ENCODE results near the gene PANX2.

PANX2 gene

DNA sequence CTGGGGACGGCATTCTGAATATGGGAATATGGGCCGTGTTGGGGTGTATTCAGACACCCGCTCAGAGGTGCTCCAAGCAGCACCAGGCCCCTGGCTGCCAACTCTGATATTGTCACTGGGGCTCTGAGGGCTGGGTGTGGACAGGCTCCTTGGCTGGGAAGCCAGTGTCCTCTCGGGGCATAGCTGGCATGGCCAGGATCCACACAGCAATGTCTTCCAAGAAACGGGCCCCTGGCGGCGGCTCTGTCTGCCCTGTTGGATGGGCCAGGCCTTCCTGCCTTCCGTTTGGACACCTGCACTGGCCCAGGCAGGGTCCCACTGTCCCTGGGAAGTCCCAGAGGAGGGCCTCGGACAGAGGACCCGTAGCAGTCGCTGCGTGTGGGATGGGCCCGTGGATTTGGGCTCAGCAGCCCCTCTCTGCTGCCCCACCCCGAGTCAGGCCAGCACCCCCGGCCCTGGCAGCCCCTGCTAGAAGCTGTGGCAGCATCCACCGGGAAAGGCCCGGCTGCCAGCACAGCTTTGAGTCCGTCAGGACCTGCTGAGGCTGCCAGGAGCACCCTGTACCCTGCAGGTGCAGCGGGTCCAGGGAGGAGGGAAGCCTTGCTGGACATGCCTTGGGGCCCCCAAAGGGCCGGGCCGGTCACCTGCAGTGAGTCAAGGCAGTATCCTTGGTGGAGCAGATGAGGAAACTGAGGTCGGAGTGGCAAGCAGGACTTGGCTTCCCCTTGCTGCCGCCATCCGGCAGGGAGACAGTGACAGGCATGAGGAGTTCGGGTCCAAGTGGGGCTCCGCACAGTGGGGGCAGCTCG lies 4.1 kb downstream of the PANX2 start:
- TF ChIP-seq, protein P1, sequence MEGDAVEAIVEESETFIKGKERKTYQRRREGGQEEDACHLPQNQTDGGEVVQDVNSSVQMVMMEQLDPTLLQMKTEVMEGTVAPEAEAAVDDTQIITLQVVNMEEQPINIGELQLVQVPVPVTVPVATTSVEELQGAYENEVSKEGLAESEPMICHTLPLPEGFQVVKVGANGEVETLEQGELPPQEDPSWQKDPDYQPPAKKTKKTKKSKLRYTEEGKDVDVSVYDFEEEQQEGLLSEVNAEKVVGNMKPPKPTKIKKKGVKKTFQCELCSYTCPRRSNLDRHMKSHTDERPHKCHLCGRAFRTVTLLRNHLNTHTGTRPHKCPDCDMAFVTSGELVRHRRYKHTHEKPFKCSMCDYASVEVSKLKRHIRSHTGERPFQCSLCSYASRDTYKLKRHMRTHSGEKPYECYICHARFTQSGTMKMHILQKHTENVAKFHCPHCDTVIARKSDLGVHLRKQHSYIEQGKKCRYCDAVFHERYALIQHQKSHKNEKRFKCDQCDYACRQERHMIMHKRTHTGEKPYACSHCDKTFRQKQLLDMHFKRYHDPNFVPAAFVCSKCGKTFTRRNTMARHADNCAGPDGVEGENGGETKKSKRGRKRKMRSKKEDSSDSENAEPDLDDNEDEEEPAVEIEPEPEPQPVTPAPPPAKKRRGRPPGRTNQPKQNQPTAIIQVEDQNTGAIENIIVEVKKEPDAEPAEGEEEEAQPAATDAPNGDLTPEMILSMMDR (conservative IDR thresholded peaks at IDR 0.05; ENCODE audit: low read length) = no peak
- DNase-seq (ENCODE audit: low read depth) = no peak

DNA sequence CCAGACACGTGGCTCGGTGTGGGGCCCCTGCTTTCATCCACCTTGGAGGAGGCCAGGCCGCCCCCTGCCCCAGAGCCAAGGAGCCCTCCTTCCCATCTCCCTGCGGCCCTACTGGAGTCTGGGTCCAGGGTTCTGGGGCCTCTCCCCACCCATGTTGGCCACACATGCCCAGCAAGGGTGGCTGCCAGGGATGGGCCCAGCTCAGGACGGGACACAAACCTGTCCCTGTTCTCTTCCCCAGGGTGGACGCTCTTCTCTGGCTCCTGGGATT lies 4.6 kb downstream of the PANX2 start:
- no peak for DNase-seq (ENCODE audit: low read depth)
- TF ChIP-seq, protein P1 (conservative IDR thresholded peaks at IDR 0.05; ENCODE audit: low read length) = no peak
- H3K4me3 ChIP-seq (ENCODE audit: low read length) = no peak overlapping the region

More for the DNA sequence above, 4.1 kb downstream of the PANX2 start:
- H3K4me3 ChIP-seq (ENCODE audit: low read length) = no peak overlapping the region

DNA sequence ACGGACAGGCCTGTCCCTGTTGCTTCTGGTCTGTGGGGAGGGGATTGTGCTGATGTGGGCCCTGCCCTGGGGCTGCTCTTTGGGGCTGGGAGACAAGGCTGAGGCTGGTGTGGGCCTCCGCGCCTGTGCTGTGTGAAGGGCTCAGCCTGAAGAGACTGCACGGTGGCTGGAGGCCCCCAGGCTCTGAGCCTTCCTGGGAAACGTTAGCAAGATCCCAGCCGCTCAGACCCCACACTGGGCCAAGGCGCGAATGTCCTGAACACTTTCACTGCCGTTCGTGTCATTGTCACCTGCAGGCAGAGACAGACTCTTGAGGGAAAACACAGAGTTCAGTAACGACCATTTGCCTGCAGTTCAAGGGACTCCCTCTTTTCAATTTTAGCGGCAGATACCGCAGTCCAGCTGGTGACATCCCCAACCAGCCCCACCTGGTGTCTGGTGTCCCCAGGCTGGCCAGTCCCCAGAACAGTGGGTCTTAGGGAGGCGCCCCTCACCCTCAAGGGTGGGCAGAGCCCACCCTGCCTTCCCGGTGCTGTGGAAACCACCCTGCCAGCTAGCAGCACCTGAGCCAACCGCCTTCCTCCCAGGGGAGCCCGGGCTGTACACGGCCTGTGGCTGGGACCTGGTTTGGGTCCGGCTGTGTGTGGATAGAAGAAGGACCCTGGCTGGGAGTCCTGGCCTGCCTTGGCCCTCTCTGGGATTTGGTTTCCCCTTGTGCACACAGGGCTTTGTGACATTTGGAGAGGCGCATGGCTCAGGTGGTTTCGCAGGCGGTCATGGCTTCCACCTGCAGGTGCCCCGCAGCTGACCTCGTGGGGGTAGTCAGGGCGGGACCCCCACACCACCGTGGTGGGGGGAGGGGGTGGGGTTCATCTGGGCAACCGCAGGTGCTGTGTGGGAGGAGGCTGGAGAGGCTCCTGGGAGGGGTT lies 5.7 kb downstream of the PANX2 start:
- H3K4me3 ChIP-seq (ENCODE audit: low read length) = no peak overlapping the region
- TF ChIP-seq, protein P1 (conservative IDR thresholded peaks at IDR 0.05; ENCODE audit: low read length) = no peak
- DNase-seq (ENCODE audit: low read depth) = no peak

DNA sequence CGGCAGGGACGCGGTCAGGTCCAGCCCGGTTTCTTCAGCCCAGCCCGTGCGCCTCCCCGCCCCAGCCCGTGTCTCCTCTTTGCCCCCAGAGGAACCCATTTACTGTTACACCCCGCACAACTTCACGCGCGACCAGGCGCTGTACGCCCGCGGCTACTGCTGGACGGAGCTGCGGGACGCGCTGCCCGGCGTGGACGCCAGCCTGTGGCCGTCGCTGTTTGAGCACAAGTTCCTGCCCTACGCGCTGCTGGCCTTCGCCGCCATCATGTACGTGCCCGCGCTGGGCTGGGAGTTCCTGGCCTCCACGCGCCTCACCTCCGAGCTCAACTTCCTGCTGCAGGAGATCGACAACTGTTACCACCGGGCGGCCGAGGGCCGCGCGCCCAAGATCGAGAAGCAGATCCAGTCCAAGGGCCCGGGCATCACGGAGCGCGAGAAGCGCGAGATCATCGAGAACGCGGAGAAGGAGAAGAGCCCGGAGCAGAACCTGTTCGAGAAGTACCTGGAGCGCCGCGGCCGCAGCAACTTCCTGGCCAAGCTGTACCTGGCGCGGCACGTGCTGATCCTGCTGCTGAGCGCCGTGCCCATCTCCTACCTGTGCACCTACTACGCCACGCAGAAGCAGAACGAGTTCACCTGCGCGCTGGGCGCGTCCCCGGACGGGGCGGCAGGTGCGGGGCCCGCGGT lies 6.5 kb downstream of the PANX2 start:
- TF ChIP-seq, protein P1 (conservative IDR thresholded peaks at IDR 0.05; ENCODE audit: low read length) = no peak

DNA sequence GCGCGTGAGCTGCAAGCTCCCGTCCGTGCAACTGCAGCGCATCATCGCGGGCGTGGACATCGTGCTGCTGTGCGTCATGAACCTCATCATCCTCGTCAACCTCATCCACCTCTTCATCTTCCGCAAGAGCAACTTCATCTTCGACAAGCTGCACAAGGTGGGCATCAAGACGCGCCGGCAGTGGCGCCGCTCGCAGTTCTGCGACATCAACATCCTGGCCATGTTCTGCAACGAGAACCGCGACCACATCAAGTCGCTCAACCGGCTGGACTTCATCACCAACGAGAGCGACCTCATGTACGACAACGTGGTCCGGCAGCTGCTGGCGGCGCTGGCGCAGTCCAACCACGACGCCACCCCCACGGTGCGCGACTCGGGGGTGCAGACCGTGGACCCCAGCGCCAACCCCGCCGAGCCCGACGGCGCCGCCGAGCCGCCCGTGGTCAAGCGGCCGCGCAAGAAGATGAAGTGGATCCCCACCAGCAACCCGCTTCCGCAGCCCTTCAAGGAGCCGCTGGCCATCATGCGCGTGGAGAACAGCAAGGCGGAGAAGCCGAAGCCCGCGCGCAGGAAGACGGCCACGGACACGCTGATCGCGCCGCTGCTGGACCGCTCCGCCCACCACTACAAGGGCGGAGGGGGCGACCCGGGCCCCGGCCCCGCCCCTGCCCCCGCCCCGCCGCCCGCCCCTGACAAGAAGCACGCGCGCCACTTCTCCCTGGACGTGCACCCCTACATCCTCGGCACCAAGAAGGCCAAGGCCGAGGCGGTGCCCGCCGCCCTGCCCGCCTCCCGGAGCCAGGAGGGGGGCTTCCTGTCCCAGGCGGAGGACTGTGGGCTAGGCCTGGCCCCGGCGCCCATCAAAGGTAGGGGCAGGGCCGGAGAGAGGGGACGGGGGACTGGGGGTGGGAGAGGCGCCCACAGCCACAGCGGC lies 7.3 kb downstream of the PANX2 start:
- TF ChIP-seq, protein P1 (conservative IDR thresholded peaks at IDR 0.05; ENCODE audit: low read length) = no peak
- DNase-seq (ENCODE audit: low read depth) = no peak
- H3K4me3 ChIP-seq (ENCODE audit: low read length) = no peak overlapping the region

More for the DNA sequence above, 6.5 kb downstream of the PANX2 start:
- no peak overlapping the region for H3K4me3 ChIP-seq (ENCODE audit: low read length)
- no peak for DNase-seq (ENCODE audit: low read depth)

DNA sequence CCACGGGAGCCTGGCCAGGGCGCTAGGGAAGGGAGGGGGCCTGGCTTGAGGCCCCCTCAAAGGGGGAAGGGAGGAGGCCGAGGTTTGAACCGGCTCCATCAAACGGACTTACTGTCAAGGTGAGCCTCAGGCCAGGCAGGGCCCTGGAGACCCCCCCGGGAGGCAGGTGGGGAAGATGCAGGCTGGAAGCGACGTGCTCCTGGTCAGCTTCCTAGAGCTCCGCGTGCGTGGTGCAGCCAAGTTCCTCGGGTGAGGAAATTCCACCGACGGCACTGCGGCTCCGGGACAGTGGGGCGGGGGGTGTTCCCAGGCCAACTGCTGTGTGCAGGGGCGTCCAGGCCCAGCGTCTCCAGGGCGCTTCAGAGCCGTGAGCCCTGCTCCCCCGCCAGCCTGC lies 7.9 kb downstream of the PANX2 start:
- DNase-seq (ENCODE audit: low read depth) = no peak
- TF ChIP-seq, protein P1 (conservative IDR thresholded peaks at IDR 0.05; ENCODE audit: low read length) = no peak
- H3K4me3 ChIP-seq (ENCODE audit: low read length) = no peak overlapping the region
